Measurements from ENCODE around the gene ANAPC7. TPM values are rescaled to one million over a fixed set of nuclear protein-coding genes. Genes with fewer than 3 reads are reported as not detected.
"Not testable (repeated sequence)": the region's sequence is repeated elsewhere in the genome, so short reads cannot be mapped to it uniquely, and the experiment has no call there.

Gene ANAPC7
- total and polyA plus RNA-seq, 2 of the 13 experiments (the other 11 are each of a cell fraction or from before 2014, with no cell fraction given), result 40.0 to 69.1 TPM

DNA sequence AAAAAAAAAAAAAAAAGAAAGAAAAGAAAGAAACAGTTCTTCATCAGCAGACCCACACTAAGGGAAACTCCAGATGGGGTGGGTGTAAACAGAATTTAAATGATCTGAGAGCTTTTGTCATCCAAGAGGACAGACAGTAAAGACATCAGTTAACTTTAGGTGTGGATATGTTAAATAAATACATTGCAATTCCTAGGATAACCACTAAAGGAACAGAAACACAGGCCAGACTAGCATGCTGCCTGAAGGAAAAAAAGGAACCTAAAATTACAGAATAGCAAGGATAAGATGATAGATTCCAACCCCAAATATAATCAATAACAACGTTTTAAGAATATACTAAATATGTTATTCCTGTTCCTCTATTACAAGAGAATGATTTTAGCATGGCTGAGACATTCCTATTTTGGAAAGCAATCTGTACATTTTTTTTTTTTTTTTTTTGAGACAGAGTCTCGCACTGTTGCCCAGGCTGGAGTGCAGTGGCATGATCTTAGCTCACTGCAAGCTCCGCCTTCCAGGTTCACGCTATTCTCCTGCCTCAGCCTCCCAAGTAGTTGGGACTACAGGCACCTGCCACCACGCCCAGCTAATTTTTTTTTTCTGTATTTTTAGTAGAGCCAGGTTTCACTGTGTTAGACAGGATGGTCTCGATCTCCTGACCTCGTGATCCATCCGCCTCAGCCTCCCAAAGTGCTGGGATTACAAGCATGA is 45.0 kb downstream of the ANAPC7 start:
- peak; percentile 20; the same call in 1 of the 2 replicates for TF ChIP-seq ZNF121 (CRISPR knock-in tag; IDR thresholded peaks at IDR 0.05)
- POLR2A ChIA-PET, result interaction anchor here (0.7 kb wide), 1 partner anchor 110 kb away, joined by 3 read pairs; no protein-coding TSS in a partner anchor
- BruUV-seq (replicated peaks); CTCF ChIA-PET (ENCODE audit: low intra/inter-chr PET ratio, low total read pairs); H3K4me2 ChIP-seq (ENCODE audit: low read depth, low read length); DNase-seq (ENCODE audit: low spot score); H3K9me3 ChIP-seq (ENCODE audit: low read length); in situ Hi-C loops (cut with HindIII; ENCODE audit: extremely low pct_ligation_motif_present, low pct_unique_long_range_greater_than_20kb); H3K27me3 ChIP-seq (ENCODE audit: control insufficient read depth in 1 of 2, insufficient read depth in 2 of 2, low read length in 2 of 2); H4K20me1 ChIP-seq (ENCODE audit: insufficient read depth, low read length); H3K36me3 ChIP-seq (replicated peaks in 1 of 2; ENCODE audit: control insufficient read depth in 1 of 2, insufficient read depth in 2 of 2, low read length in 2 of 2); H3K4me1 ChIP-seq (ENCODE audit: insufficient read depth, low read length); H2AFZ ChIP-seq (ENCODE audit: low read length); H3K9ac ChIP-seq (ENCODE audit: insufficient read depth, low read depth, low read length); H3K4me3 ChIP-seq (replicated peaks in 1 of 3; ENCODE audit: insufficient read depth in 1 of 3, low read depth in 2 of 3, low read length in 3 of 3); H3K27ac ChIP-seq (ENCODE audit: extremely low read length, insufficient read depth, low read length); FAIRE-seq; H3K79me2 ChIP-seq (ENCODE audit: insufficient read depth, low read length): not testable (repeated sequence)
- intact Hi-C loops (cut with micrococcal nuclease; ENCODE audit: unreplicated experiment), result loop anchor here (5.0 kb wide), 1 partner anchor 74 kb away; no protein-coding TSS in a partner anchor
- 31% methylated on average over 8 of the region's 8 CpGs for whole genome bisulfite sequencing (ENCODE audit: low lambda C conversion rate)
- ATAC-seq, result peak; percentile 49

DNA sequence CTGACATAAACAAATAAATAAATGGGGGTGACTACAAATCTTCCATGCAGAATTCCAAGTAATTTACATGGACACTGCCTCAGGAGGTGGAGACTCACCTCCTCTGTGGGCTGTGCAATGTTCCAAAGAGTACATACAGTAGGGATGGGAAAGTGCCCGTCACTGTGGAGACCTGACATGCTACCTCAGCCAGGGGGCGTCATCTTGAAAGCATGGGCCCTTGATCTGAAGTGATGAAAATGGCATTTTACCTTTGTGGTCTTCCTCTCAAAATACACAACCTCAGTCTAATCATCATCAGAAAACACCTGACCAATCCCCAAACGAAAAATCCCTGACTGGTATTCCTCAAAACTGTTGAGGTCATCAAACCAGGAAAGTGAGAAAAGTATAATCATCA is 48.4 kb downstream of the ANAPC7 start:
- intact Hi-C loops (cut with micrococcal nuclease; ENCODE audit: unreplicated experiment), result loop anchor here (5.0 kb wide), 1 partner anchor 77 kb away; no protein-coding TSS in a partner anchor
- Histone ChIP-seq H3K4me2 (ENCODE audit: low read depth, low read length) (no peak overlapping the region), H2AFZ (ENCODE audit: low read length) (no peak overlapping the region), H3K27me3 (ENCODE audit: control insufficient read depth in 1 of 2, insufficient read depth in 2 of 2, low read length in 2 of 2) (no peaks in the 10 kb centered on the region), H3K4me1 (ENCODE audit: insufficient read depth, low read length) (no peaks in the 10 kb centered on the region), H3K79me2 (ENCODE audit: insufficient read depth, low read length) (no peaks in the 10 kb centered on the region), H3K9ac (ENCODE audit: insufficient read depth, low read depth, low read length) (no peak overlapping the region), H3K36me3 (replicated peaks in 1 of 2; ENCODE audit: control insufficient read depth in 1 of 2, insufficient read depth in 2 of 2, low read length in 2 of 2) (peaks cover 0 to 5% of the 10 kb centered on the region in 2 experiments; a peak in 1 of 5 replicates), H3K9me3 (ENCODE audit: low read length) (no peaks in the 10 kb centered on the region), H3K4me3 (replicated peaks in 1 of 3; ENCODE audit: insufficient read depth in 1 of 3, low read depth in 2 of 3, low read length in 3 of 3) (no peak overlapping the region), H4K20me1 (ENCODE audit: insufficient read depth, low read length) (no peaks in the 10 kb centered on the region), H3K27ac (ENCODE audit: extremely low read length, insufficient read depth, low read length) (no peak overlapping the region)
- ChIA-PET CTCF (ENCODE audit: low intra/inter-chr PET ratio, low total read pairs) (interaction anchor here (1.2 to 1.4 kb wide), 2 partner anchors 76 to 247 kb away, joined by 3 to 7 read pairs; no protein-coding TSS in a partner anchor), POLR2A (no interaction called here)
- no TSS peak for BruUV-seq (replicated peaks)
- peak; percentile 75 for FAIRE-seq
- DNase-seq (ENCODE audit: low spot score), result peak; percentile 55
- in situ Hi-C loops (cut with HindIII; ENCODE audit: extremely low pct_ligation_motif_present, low pct_unique_long_range_greater_than_20kb), result no loop called here
- WGBS (ENCODE audit: low lambda C conversion rate), result 0% methylated on average over 1 of the region's 3 CpGs
- TF ChIP-seq, protein P1, sequence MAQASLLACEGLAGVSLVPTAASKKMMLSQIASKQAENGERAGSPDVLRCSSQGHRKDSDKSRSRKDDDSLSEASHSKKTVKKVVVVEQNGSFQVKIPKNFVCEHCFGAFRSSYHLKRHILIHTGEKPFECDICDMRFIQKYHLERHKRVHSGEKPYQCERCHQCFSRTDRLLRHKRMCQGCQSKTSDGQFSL (CRISPR knock-in tag; IDR thresholded peaks at IDR 0.05), result no peak
- TF ChIP-seq ZNF780A (CRISPR knock-in tag; IDR thresholded peaks at IDR 0.05) (no peak), U2AF2 (IDR thresholded peaks at IDR 0.05; ENCODE audit: low read depth, low read length) (no peak), NFE2L2 (IDR thresholded peaks at IDR 0.05; ENCODE audit: low read length) (no peak), SMC3 (IDR thresholded peaks at IDR 0.05; ENCODE audit: low read length) (peak; percentile 57; the same call in 1 of the 2 replicates), SNRNP70 (IDR thresholded peaks at IDR 0.05; ENCODE audit: low read depth, low read length) (no peak), STAG1 (CRISPR knock-in tag; IDR thresholded peaks at IDR 0.05) (peak; percentile 53), SSRP1 (CRISPR knock-in tag; IDR thresholded peaks at IDR 0.05) (no peak), ZNF33A (CRISPR knock-in tag; IDR thresholded peaks at IDR 0.05; ENCODE audit: borderline replicate concordance) (no peak), CREB1 (IDR thresholded peaks at IDR 0.05) (peak; percentile 43), CREB1 (CRISPR knock-in tag; IDR thresholded peaks at IDR 0.05) (no peak), KMT2A (CRISPR knock-in tag; IDR thresholded peaks at IDR 0.05) (no peak), MAFF (IDR thresholded peaks at IDR 0.05; ENCODE audit: low read depth, low read length) (peak; percentile 48; the same call in 1 of the 2 replicates), MEIS2 (CRISPR knock-in tag; IDR thresholded peaks at IDR 0.05) (no peak), MAFK (conservative IDR thresholded peaks at IDR 0.05 in 1 of 2, IDR thresholded peaks at IDR 0.05 in 1 of 2; ENCODE audit: low read length in 2 of 2) (peak; percentile 40 to 49; a peak in 2 of 4 replicates), RFX1 (IDR thresholded peaks at IDR 0.05) (no peak)
- TF ChIP-seq, protein P2, sequence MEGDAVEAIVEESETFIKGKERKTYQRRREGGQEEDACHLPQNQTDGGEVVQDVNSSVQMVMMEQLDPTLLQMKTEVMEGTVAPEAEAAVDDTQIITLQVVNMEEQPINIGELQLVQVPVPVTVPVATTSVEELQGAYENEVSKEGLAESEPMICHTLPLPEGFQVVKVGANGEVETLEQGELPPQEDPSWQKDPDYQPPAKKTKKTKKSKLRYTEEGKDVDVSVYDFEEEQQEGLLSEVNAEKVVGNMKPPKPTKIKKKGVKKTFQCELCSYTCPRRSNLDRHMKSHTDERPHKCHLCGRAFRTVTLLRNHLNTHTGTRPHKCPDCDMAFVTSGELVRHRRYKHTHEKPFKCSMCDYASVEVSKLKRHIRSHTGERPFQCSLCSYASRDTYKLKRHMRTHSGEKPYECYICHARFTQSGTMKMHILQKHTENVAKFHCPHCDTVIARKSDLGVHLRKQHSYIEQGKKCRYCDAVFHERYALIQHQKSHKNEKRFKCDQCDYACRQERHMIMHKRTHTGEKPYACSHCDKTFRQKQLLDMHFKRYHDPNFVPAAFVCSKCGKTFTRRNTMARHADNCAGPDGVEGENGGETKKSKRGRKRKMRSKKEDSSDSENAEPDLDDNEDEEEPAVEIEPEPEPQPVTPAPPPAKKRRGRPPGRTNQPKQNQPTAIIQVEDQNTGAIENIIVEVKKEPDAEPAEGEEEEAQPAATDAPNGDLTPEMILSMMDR (CRISPR knock-in tag; IDR thresholded peaks at IDR 0.05), result peak; percentile 79
- peak; percentile 90 for ATAC-seq

Data from HepG2 (cell line).